ENCODE data around the gene PLD5. TPM values are rescaled to one million over a fixed set of nuclear protein-coding genes. Genes with fewer than 3 reads are reported as not detected.

Gene PLD5
- total RNA-seq, 1 donor: not detected

DNA sequence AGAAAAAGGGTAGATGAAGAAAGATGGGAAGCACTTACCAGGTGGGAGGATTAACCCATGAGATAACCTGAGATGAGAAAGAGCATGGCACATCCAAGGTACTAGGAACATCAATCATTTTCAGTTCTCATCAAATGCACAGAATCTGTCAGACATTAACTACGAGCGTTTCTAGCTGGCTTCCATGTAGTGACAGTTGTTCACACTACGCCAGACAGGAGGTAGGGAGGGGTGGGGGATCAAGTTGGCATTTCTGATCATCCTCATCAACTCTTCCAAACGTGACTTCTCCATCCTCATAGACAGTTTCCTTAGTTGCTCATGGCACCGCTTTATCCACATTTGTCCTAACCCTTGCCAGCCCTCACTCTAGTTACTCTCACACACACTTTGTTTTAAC, 120.2 kb downstream of the PLD5 start:
- Histone ChIP-seq H3K9me3 (ENCODE audit: low read depth, low read length) (peaks cover 2% of the 10 kb centered on the region), H4K20me1 (ENCODE audit: insufficient read depth, low read length) (no peaks in the 10 kb centered on the region), H3K4me1 (ENCODE audit: insufficient read depth, low read length) (no peaks in the 10 kb centered on the region), H2AFZ (ENCODE audit: low read length) (no peak overlapping the region), H3K4me3 (ENCODE audit: insufficient read depth, low read length) (no peak overlapping the region), H3K4me2 (ENCODE audit: insufficient read depth, low read length) (no peak overlapping the region), H3K36me3 (ENCODE audit: insufficient read depth, low read length) (no peaks in the 10 kb centered on the region), H3K79me2 (ENCODE audit: insufficient read depth, low read length) (no peaks in the 10 kb centered on the region), H3K27ac (ENCODE audit: low read depth, low read length) (no peak overlapping the region), H3K27me3 (ENCODE audit: insufficient read depth, low read length) (no peaks in the 10 kb centered on the region)
- TF ChIP-seq, protein P1, sequence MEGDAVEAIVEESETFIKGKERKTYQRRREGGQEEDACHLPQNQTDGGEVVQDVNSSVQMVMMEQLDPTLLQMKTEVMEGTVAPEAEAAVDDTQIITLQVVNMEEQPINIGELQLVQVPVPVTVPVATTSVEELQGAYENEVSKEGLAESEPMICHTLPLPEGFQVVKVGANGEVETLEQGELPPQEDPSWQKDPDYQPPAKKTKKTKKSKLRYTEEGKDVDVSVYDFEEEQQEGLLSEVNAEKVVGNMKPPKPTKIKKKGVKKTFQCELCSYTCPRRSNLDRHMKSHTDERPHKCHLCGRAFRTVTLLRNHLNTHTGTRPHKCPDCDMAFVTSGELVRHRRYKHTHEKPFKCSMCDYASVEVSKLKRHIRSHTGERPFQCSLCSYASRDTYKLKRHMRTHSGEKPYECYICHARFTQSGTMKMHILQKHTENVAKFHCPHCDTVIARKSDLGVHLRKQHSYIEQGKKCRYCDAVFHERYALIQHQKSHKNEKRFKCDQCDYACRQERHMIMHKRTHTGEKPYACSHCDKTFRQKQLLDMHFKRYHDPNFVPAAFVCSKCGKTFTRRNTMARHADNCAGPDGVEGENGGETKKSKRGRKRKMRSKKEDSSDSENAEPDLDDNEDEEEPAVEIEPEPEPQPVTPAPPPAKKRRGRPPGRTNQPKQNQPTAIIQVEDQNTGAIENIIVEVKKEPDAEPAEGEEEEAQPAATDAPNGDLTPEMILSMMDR (IDR thresholded peaks at IDR 0.05; ENCODE audit: extremely low read depth, low read depth, low read length): no peak
- DNase-seq (ENCODE audit: insufficient read length, low spot score, missing footprints): no peak

DNA sequence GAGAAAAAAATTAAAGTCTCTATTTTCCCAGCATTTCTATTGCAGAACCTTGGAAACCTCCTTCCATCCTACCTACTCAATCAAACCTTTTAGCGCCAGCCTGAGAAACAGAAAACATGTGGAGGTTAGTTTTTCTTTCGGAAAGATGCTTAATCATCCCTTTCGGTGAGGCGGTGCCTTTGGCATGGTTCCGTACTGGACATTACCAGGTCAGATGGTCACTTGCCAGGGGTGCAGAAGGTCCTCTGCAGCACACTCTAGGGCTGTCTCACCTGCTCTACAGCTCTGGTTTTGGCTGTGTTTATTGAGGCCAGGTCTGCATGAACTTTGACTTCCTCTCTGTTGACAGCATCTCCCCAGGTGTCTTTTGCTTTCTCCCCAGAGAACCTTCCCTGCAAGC, 121.5 kb downstream of the PLD5 start:
- H3K4me2 ChIP-seq (ENCODE audit: insufficient read depth, low read length): no peak overlapping the region
- no peaks in the 10 kb centered on the region for H3K36me3 ChIP-seq (ENCODE audit: insufficient read depth, low read length)
- H3K79me2 ChIP-seq (ENCODE audit: insufficient read depth, low read length): no peaks in the 10 kb centered on the region
- no peaks in the 10 kb centered on the region for H4K20me1 ChIP-seq (ENCODE audit: insufficient read depth, low read length)
- peaks cover 2% of the 10 kb centered on the region for H3K9me3 ChIP-seq (ENCODE audit: low read depth, low read length)
- TF ChIP-seq, protein P1 (IDR thresholded peaks at IDR 0.05; ENCODE audit: extremely low read depth, low read depth, low read length): no peak
- H3K4me1 ChIP-seq (ENCODE audit: insufficient read depth, low read length): no peaks in the 10 kb centered on the region
- no peak overlapping the region for H2AFZ ChIP-seq (ENCODE audit: low read length)
- H3K27ac ChIP-seq (ENCODE audit: low read depth, low read length): no peak overlapping the region
- no peak overlapping the region for H3K4me3 ChIP-seq (ENCODE audit: insufficient read depth, low read length)
- no peaks in the 10 kb centered on the region for H3K27me3 ChIP-seq (ENCODE audit: insufficient read depth, low read length)
- DNase-seq (ENCODE audit: insufficient read length, low spot score, missing footprints): no peak

DNA sequence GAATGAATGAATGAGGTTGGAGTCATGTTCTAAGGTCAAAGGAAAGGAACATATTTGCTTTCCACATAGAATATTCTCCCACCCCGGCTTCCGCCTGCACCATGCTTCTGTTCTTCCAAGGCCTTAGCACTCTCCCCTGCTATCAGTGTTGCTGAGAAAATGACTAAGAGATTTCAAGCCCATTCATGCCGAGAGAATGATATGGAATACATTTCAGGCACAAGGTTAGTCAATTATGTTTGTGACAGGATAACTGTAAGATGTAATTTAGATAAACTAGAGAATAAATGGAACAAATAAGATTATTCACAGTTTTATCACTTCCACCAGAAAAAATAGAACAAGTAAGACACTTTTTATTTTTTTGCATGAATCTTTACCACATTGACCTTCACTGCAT, 122.6 kb downstream of the PLD5 start:
- H3K27me3 ChIP-seq (ENCODE audit: insufficient read depth, low read length): no peaks in the 10 kb centered on the region
- H3K27ac ChIP-seq (ENCODE audit: low read depth, low read length): no peak overlapping the region
- no peak for DNase-seq (ENCODE audit: insufficient read length, low spot score, missing footprints)
- no peaks in the 10 kb centered on the region for H3K4me1 ChIP-seq (ENCODE audit: insufficient read depth, low read length)
- no peaks in the 10 kb centered on the region for H4K20me1 ChIP-seq (ENCODE audit: insufficient read depth, low read length)
- H3K9me3 ChIP-seq (ENCODE audit: low read depth, low read length): peaks cover 2% of the 10 kb centered on the region
- H3K79me2 ChIP-seq (ENCODE audit: insufficient read depth, low read length): no peaks in the 10 kb centered on the region
- TF ChIP-seq, protein P1 (IDR thresholded peaks at IDR 0.05; ENCODE audit: extremely low read depth, low read depth, low read length): no peak
- H3K4me2 ChIP-seq (ENCODE audit: insufficient read depth, low read length): no peak overlapping the region
- no peaks in the 10 kb centered on the region for H3K36me3 ChIP-seq (ENCODE audit: insufficient read depth, low read length)
- H2AFZ ChIP-seq (ENCODE audit: low read length): no peak overlapping the region
- H3K4me3 ChIP-seq (ENCODE audit: insufficient read depth, low read length): no peak overlapping the region

DNA sequence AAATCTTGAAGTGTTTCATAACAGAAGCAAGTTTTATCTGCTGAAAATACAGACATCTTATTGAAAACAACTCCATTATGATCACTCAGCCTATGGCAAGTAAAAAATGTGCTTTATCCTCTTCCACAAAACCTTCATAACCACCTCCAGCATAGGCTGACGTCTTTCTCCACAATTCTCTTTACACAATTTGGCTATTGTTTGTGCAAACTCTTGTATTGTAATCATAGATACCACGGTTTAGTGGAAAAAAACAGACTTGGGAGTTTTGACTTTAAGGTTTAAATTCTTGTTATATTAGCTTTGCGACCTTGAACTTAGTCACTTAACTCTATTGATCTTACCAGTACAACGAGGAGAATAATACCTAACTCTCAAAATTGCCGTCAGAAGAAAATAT, 126.1 kb downstream of the PLD5 start:
- H2AFZ ChIP-seq (ENCODE audit: low read length): no peak overlapping the region
- no peak overlapping the region for H3K4me3 ChIP-seq (ENCODE audit: insufficient read depth, low read length)
- H3K9me3 ChIP-seq (ENCODE audit: low read depth, low read length): peaks cover 2% of the 10 kb centered on the region
- H3K4me2 ChIP-seq (ENCODE audit: insufficient read depth, low read length): no peak overlapping the region
- no peaks in the 10 kb centered on the region for H3K4me1 ChIP-seq (ENCODE audit: insufficient read depth, low read length)
- no peaks in the 10 kb centered on the region for H3K27me3 ChIP-seq (ENCODE audit: insufficient read depth, low read length)
- H3K36me3 ChIP-seq (ENCODE audit: insufficient read depth, low read length): no peaks in the 10 kb centered on the region
- H3K27ac ChIP-seq (ENCODE audit: low read depth, low read length): no peak overlapping the region
- DNase-seq (ENCODE audit: insufficient read length, low spot score, missing footprints): no peak
- no peaks in the 10 kb centered on the region for H3K79me2 ChIP-seq (ENCODE audit: insufficient read depth, low read length)
- H4K20me1 ChIP-seq (ENCODE audit: insufficient read depth, low read length): no peaks in the 10 kb centered on the region
- TF ChIP-seq, protein P1 (IDR thresholded peaks at IDR 0.05; ENCODE audit: extremely low read depth, low read depth, low read length): no peak

All from osteoblast (primary cell).